ENCODE data around the gene TPD52L1. TPM values are rescaled to one million over a fixed set of nuclear protein-coding genes. Genes with fewer than 3 reads are reported as not detected.

Gene TPD52L1
- total and polyA plus RNA-seq, 2 donors (not counting 1 experiment from before 2014, with no cell fraction given), result not detected

DNA sequence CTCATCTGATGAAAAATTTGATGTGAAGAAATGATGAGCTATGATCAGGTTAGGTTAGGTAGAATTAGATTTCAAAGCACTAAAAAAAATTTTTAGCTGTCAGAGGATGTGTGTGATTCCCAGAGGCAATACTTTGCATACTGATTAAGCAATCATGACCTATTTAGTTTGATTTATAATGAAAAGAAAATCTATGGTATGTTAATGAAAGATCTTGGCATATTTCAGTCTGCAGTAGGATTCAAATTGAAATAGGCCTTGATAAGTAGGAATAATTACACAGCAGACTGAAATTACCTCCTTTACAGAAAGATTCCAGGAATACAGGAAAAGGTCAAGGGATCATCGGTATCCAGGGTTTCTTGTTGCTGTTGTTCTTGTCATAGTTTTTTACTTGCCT, 78.9 kb downstream of the TPD52L1 start:
- Mint-ChIP-seq H3K27me3 (no peaks in the 10 kb centered on the region), H3K9me3 (ENCODE audit: insufficient read depth) (no peaks in the 10 kb centered on the region), H3K4me1 (no peaks in the 10 kb centered on the region), H3K4me3 (no peak overlapping the region), H3K27ac (no peak overlapping the region)
- H3K4me2 ChIP-seq (replicated peaks; ENCODE audit: low read depth, low read length, poor library complexity, severe bottlenecking), result no peak overlapping the region
- H2AFZ ChIP-seq (ENCODE audit: insufficient read depth, low read depth, low read length, poor library complexity, severe bottlenecking), result no peak overlapping the region
- H3K9ac ChIP-seq (ENCODE audit: low read length), result no peak overlapping the region
- H3K4me1 ChIP-seq (ENCODE audit: control insufficient read depth in 2 of 2, insufficient read depth in 2 of 2, low read length in 2 of 2), result no peaks in the 10 kb centered on the region
- no peaks in the 10 kb centered on the region for H3K79me2 ChIP-seq (ENCODE audit: control insufficient read depth, insufficient read depth, low read length)
- ChIA-PET POLR2A (no interaction called here), CTCF (no interaction called here)
- no peak overlapping the region for H3K4me3 ChIP-seq (ENCODE audit: control extremely low read depth in 1 of 5, extremely low read depth in 1 of 5, insufficient read depth in 1 of 5, low read depth in 2 of 5, low read length in 4 of 5)
- TF ChIP-seq EZH2 (IDR thresholded peaks at IDR 0.05; ENCODE audit: borderline replicate concordance, insufficient read depth, low read depth, low read length, poor library complexity, severe bottlenecking), result no peak
- TF ChIP-seq, protein P1, sequence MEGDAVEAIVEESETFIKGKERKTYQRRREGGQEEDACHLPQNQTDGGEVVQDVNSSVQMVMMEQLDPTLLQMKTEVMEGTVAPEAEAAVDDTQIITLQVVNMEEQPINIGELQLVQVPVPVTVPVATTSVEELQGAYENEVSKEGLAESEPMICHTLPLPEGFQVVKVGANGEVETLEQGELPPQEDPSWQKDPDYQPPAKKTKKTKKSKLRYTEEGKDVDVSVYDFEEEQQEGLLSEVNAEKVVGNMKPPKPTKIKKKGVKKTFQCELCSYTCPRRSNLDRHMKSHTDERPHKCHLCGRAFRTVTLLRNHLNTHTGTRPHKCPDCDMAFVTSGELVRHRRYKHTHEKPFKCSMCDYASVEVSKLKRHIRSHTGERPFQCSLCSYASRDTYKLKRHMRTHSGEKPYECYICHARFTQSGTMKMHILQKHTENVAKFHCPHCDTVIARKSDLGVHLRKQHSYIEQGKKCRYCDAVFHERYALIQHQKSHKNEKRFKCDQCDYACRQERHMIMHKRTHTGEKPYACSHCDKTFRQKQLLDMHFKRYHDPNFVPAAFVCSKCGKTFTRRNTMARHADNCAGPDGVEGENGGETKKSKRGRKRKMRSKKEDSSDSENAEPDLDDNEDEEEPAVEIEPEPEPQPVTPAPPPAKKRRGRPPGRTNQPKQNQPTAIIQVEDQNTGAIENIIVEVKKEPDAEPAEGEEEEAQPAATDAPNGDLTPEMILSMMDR (IDR thresholded peaks at IDR 0.05), result no peak
- WGBS (ENCODE audit: insufficient coverage), result no CpG with 5 or more reads among the region's 1 CpG
- DNase-seq (no peak), ATAC-seq (ENCODE audit: low read depth) (no peak)
- intact Hi-C loops (cut with micrococcal nuclease), result no loop called here
- no peaks in the 10 kb centered on the region for H3K36me3 ChIP-seq (replicated peaks in 1 of 2; ENCODE audit: control extremely low read depth in 1 of 2, control insufficient read depth in 1 of 2, extremely low read depth in 1 of 2, insufficient read depth in 2 of 2, low read length in 1 of 2)
- H4K20me1 ChIP-seq (ENCODE audit: control insufficient read depth, insufficient read depth, low read length, poor library complexity, severe bottlenecking), result no peaks in the 10 kb centered on the region
- H3K27ac ChIP-seq (ENCODE audit: low read length in 2 of 2), result no peak overlapping the region
- no peaks in the 10 kb centered on the region for H3K9me3 ChIP-seq (ENCODE audit: control extremely low read depth in 1 of 3, control insufficient read depth in 2 of 3, insufficient read depth in 1 of 3, low read length in 2 of 3)
- H3K27me3 ChIP-seq (replicated peaks in 1 of 4; ENCODE audit: control extremely low read depth in 1 of 4, control insufficient read depth in 3 of 4, insufficient read depth in 4 of 4, low read length in 3 of 4), result no peaks in the 10 kb centered on the region

DNA sequence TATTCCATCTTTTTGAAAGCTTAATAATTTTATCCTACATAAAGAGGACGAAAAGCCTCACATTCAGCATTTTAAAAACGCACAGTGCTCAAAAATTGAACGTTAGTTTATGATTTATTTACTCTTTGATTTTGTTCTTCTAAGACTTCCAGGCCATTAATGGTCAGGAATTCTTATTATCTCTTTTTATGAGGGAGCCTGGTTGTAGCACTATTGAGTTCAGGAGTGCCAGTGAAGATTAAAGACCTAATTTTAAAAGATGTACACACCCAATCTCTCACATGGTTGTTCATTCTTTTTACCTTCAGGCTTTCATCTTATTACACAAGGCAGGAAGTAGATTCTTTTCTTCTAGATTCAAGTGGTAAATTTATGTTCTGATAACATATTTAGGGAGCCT, 79.6 kb downstream of the TPD52L1 start:
- H3K27ac ChIP-seq (ENCODE audit: low read length in 2 of 2), result no peak overlapping the region
- no peaks in the 10 kb centered on the region for H3K4me1 ChIP-seq (ENCODE audit: control insufficient read depth in 2 of 2, insufficient read depth in 2 of 2, low read length in 2 of 2)
- H3K27ac Mint-ChIP-seq, result no peak overlapping the region
- intact Hi-C loops (cut with micrococcal nuclease), result no loop called here
- no peak overlapping the region for H3K4me2 ChIP-seq (replicated peaks; ENCODE audit: low read depth, low read length, poor library complexity, severe bottlenecking)
- H2AFZ ChIP-seq (ENCODE audit: insufficient read depth, low read depth, low read length, poor library complexity, severe bottlenecking), result no peak overlapping the region
- no peaks in the 10 kb centered on the region for H4K20me1 ChIP-seq (ENCODE audit: control insufficient read depth, insufficient read depth, low read length, poor library complexity, severe bottlenecking)
- H3K27me3 Mint-ChIP-seq, result no peaks in the 10 kb centered on the region
- no peak overlapping the region for H3K4me3 ChIP-seq (ENCODE audit: control extremely low read depth in 1 of 5, extremely low read depth in 1 of 5, insufficient read depth in 1 of 5, low read depth in 2 of 5, low read length in 4 of 5)
- H3K4me3 Mint-ChIP-seq, result no peak overlapping the region
- DNase-seq, result no peak
- no CpG with 5 or more reads among the region's 3 CpGs for WGBS (ENCODE audit: insufficient coverage)
- no peak for ATAC-seq (ENCODE audit: low read depth)
- no peaks in the 10 kb centered on the region for H3K4me1 Mint-ChIP-seq
- CTCF ChIA-PET, result no interaction called here
- H3K79me2 ChIP-seq (ENCODE audit: control insufficient read depth, insufficient read depth, low read length), result no peaks in the 10 kb centered on the region
- H3K27me3 ChIP-seq (replicated peaks in 1 of 4; ENCODE audit: control extremely low read depth in 1 of 4, control insufficient read depth in 3 of 4, insufficient read depth in 4 of 4, low read length in 3 of 4), result no peaks in the 10 kb centered on the region
- H3K36me3 ChIP-seq (replicated peaks in 1 of 2; ENCODE audit: control extremely low read depth in 1 of 2, control insufficient read depth in 1 of 2, extremely low read depth in 1 of 2, insufficient read depth in 2 of 2, low read length in 1 of 2), result no peaks in the 10 kb centered on the region
- H3K9ac ChIP-seq (ENCODE audit: low read length), result no peak overlapping the region
- TF ChIP-seq EZH2 (IDR thresholded peaks at IDR 0.05; ENCODE audit: borderline replicate concordance, insufficient read depth, low read depth, low read length, poor library complexity, severe bottlenecking), result no peak
- TF ChIP-seq, protein P1 (IDR thresholded peaks at IDR 0.05), result no peak
- no peaks in the 10 kb centered on the region for H3K9me3 Mint-ChIP-seq (ENCODE audit: insufficient read depth)
- H3K9me3 ChIP-seq (ENCODE audit: control extremely low read depth in 1 of 3, control insufficient read depth in 2 of 3, insufficient read depth in 1 of 3, low read length in 2 of 3), result no peaks in the 10 kb centered on the region
- POLR2A ChIA-PET, result no interaction called here
